IMR-90 (cell line): ENCODE results near the gene PIKFYVE. TPM values are rescaled to one million over a fixed set of nuclear protein-coding genes. Genes with fewer than 3 reads are reported as not detected.

Experiments used
- ATAC-seq: fragments of 200-7000 bp; cut with Tn5 transposase; 2 replicates; pipeline ENCODE4 v1.9.1; 2020; ENCODE audit warnings: low read depth, mild to moderate bottlenecking, moderate library complexity
- BruUV-seq: library from RNA; stranded (reverse); fragments of 400-500 nt; replicated peaks from 2 replicates; lab custom pipeline; 2021; lab: Mats Ljungman, UMichigan
- CTCF ChIA-PET: fragments of 300-600 bp; formaldehyde crosslinking; extraction: SDS; loops from one replicate; lab custom pipeline; 2021; ENCODE audit warnings: antibody characterized with exemption; lab: Yijun Ruan, JAX
- POLR2A ChIA-PET: fragments of 300-600 bp; sonication (Branson Sonifier 250); formaldehyde crosslinking; loops from one replicate; lab custom pipeline; 2022; ENCODE audit warnings: antibody characterized with exemption; ENCODE audit not compliant: unreplicated experiment; lab: Charles Lee
- DNase-seq: peaks from one replicate; pipeline ENCODE4 v3.0.0; 2013
- H2AFZ ChIP-seq: replicated peaks from 2 replicates; pipeline ENCODE3; 2013; ENCODE audit warnings: low read length, mild to moderate bottlenecking; ENCODE audit not compliant: poor library complexity
- H2AK5ac ChIP-seq: 2 replicates; pipeline ENCODE4 v1.6.1; 2013; ENCODE audit warnings: low read depth, low read length, inconsistent platforms
- H2AK9ac ChIP-seq: replicated peaks from 2 replicates; pipeline ENCODE3; 2013; ENCODE audit warnings: mild to moderate bottlenecking, low read depth, low read length, moderate library complexity; ENCODE audit not compliant: poor library complexity
- H2BK120ac ChIP-seq: 2 replicates; pipeline ENCODE4 v1.6.1; 2013; ENCODE audit warnings: low read depth, low read length, inconsistent platforms
- H2BK15ac ChIP-seq: 3 replicates; pipeline ENCODE4 v1.6.1; 2013; ENCODE audit warnings: low read depth, low read length, inconsistent platforms
- H2BK20ac ChIP-seq: 2 replicates; pipeline ENCODE4 v1.6.1; 2013; ENCODE audit warnings: low read depth, mild to moderate bottlenecking, inconsistent platforms, low read length, moderate library complexity
- H2BK5ac ChIP-seq: 2 replicates; pipeline ENCODE4 v1.6.1; 2013; ENCODE audit warnings: mild to moderate bottlenecking, low read depth, low read length, inconsistent platforms; ENCODE audit not compliant: poor library complexity, severe bottlenecking
- H3K14ac ChIP-seq: replicated peaks from 2 replicates; pipeline ENCODE4 v1.6.1; 2013; ENCODE audit warnings: low read depth, low read length, inconsistent platforms
- H3K18ac ChIP-seq: 2 replicates; pipeline ENCODE4 v1.6.1; 2013; ENCODE audit warnings: low read depth, low read length, control low read depth
- H3K23ac ChIP-seq: 2 replicates; pipeline ENCODE4 v1.6.1; 2013; ENCODE audit warnings: low read depth, low read length, inconsistent platforms
- H3K27ac ChIP-seq: 2 replicates; pipeline ENCODE4 v1.5.1; 2013; ENCODE audit warnings: mild to moderate bottlenecking, control low read depth, low read length; ENCODE audit not compliant: insufficient read depth
- H3K27me3 ChIP-seq: 2 replicates; pipeline ENCODE4 v1.6.1; 2013; ENCODE audit warnings: low read length; ENCODE audit not compliant: control insufficient read depth, insufficient read depth
- H3K36me3 ChIP-seq: 2 replicates; pipeline ENCODE4 v1.6.1; 2013; ENCODE audit warnings: low read length, mixed read lengths; ENCODE audit not compliant: control insufficient read depth, insufficient read depth
- H3K4ac ChIP-seq: 2 replicates; pipeline ENCODE4 v1.6.1; 2013; ENCODE audit warnings: low read depth, low read length, inconsistent platforms
- H3K4me1 ChIP-seq: 2 replicates; pipeline ENCODE4 v1.6.1; 2013; ENCODE audit warnings: low read length, mixed read lengths; ENCODE audit not compliant: control insufficient read depth, insufficient read depth
- H3K4me2 ChIP-seq: 2 replicates; pipeline ENCODE4 v1.6.1; 2013; ENCODE audit warnings: low read depth, mild to moderate bottlenecking, control low read depth, low read length, moderate library complexity
- H3K4me3 ChIP-seq: 2 replicates; pipeline ENCODE4 v1.5.1; 2013; ENCODE audit warnings: low read depth, mild to moderate bottlenecking, control low read depth, low read length, moderate library complexity; ENCODE audit not compliant: insufficient read depth
- H3K56ac ChIP-seq: 2 replicates; pipeline ENCODE4 v1.6.1; 2013; ENCODE audit warnings: low read length, inconsistent platforms; ENCODE audit not compliant: insufficient read depth; ENCODE audit errors: extremely low read depth
- H3K79me1 ChIP-seq, 2 experiments: 2 replicates each; pipeline ENCODE4 v1.6.1; 2013; ENCODE audit warnings: low read length in 2 of 2, inconsistent platforms in 1 of 2, low read depth in 1 of 2
- H3K9ac ChIP-seq: 2 replicates; pipeline ENCODE4 v1.6.1; 2013; ENCODE audit warnings: low read depth, low read length, control low read depth
- H3K9me1 ChIP-seq: 2 replicates; pipeline ENCODE4 v1.6.1; 2013; ENCODE audit warnings: low read length, inconsistent platforms; ENCODE audit not compliant: insufficient read depth
- H3K9me3 ChIP-seq: 2 replicates; pipeline ENCODE4 v1.6.1; 2013; ENCODE audit warnings: low read length; ENCODE audit not compliant: control insufficient read depth, insufficient read depth
- H4K20me1 ChIP-seq: 2 replicates; pipeline ENCODE4 v1.6.1; 2013; ENCODE audit warnings: low read length, inconsistent platforms; ENCODE audit not compliant: insufficient read depth
- H4K5ac ChIP-seq: 2 replicates; pipeline ENCODE4 v1.6.1; 2013; ENCODE audit warnings: mild to moderate bottlenecking, low read depth, low read length, control low read depth
- H4K8ac ChIP-seq, 2 experiments: 2 replicates each; pipeline ENCODE4 v1.6.1; 2013; ENCODE audit warnings: low read depth in 2 of 2, low read length in 2 of 2, control low read depth in 1 of 2, inconsistent platforms in 1 of 2
- H4K91ac ChIP-seq: 2 replicates; pipeline ENCODE4 v1.6.1; 2013; ENCODE audit warnings: low read depth, low read length, inconsistent platforms; ENCODE audit not compliant: insufficient read depth
- MAFK ChIP-seq: IDR thresholded peaks from 2 replicates; pipeline ENCODE4 v1.6.1; 2012; ENCODE audit warnings: low read depth, low read length, improper control_type of control experiment
- POLR2A ChIP-seq: IDR thresholded peaks from 2 replicates; pipeline ENCODE4 v1.6.1; 2012; ENCODE audit warnings: mild to moderate bottlenecking, low read depth, low read length
- WGBS, 2 experiments: methylation state at CpG; one replicate each; pipeline versions ENCODE4 v1.1.5 to v1.1.7; 2013; ENCODE audit warnings: missing lambda C conversion rate in 2 of 2; ENCODE audit not compliant: insufficient read length in 1 of 2; ENCODE audit errors: extremely low coverage in 2 of 2; 5-methylcytosine and 5-hydroxymethylcytosine counted together
- dilution Hi-C: fragments of 300-500 bp; cut with HindIII; formaldehyde crosslinking; loops from one replicate; pipeline ENCODE4 v1.14.3; 2018; ENCODE audit warnings: low sequenced_read_pairs; ENCODE audit not compliant: unreplicated experiment
- in situ Hi-C: fragments of 300-500 bp; cut with MboI; formaldehyde crosslinking; loops from 3 replicates; pipeline ENCODE4 v1.14.3; 2019; ENCODE audit warnings: low sequenced_read_pairs, inconsistent platforms, mixed read lengths
- intact Hi-C: fragments of 100-400 bp; cut with micrococcal nuclease; formaldehyde crosslinking; loops from 2 replicates; pipeline ENCODE4 v1.10.0; 2022
- polyA plus RNA-seq, 3 experiments: library from polyadenylated mRNA; depleted of rRNA; stranded (reverse); fragments of >200 nt; gene quantifications; 2 replicates each; pipeline ENCODE4 v1.2.3, GENCODE V29; 2012; ENCODE audit warnings: low replicate concordance in 1 of 3
- total RNA-seq: library from RNA; depleted of rRNA; stranded (reverse); fragments of >200 nt; gene quantifications from 2 replicates; pipeline ENCODE4 v1.2.3, GENCODE V29; 2012

PIKFYVE gene
- total and polyA plus RNA-seq, 2 of the 4 experiments (the other 2 are of a cell fraction) = 9.3 to 34.6 TPM

GRCh38 chr2:208265371-208265800 lies 669 bp upstream of the PIKFYVE start:
- H3K56ac ChIP-seq = peak overlapping the region; percentile 40; the same call in 1 of the 2 replicates
- H3K36me3 ChIP-seq = no peaks in the 10 kb centered on the region
- H3K4me3 ChIP-seq = peak overlapping the region; percentile 48
- dilution Hi-C loops (no loop called here), in situ Hi-C loops (loop anchor here (25.0 kb wide), 1 partner anchor 528 kb away; no protein-coding TSS in a partner anchor), intact Hi-C loops (loop anchor here (1.0 kb wide), 1 partner anchor 640 kb away; the partner anchor contains the start of gene METTL21A)
- BruUV-seq = no TSS peak
- H3K9me3 ChIP-seq = no peaks in the 10 kb centered on the region
- H3K4me2 ChIP-seq = peak overlapping the region; percentile 68
- H3K9ac ChIP-seq = peak overlapping the region; percentile 62
- 7% methylated on average over 3 of the region's 9 CpGs; no CpG with 5 or more reads in 1 of the 2 experiments for WGBS, 2 experiments
- H3K27ac ChIP-seq = peak overlapping the region; percentile 64
- H2AFZ ChIP-seq = peak overlapping the region; percentile 89
- H3K79me1 ChIP-seq = peaks cover 3 to 16% of the 10 kb centered on the region in 2 experiments; a peak in 3 of 4 replicates
- H2BK20ac ChIP-seq = peak overlapping the region; percentile 24; the same call in 1 of the 2 replicates
- H3K23ac ChIP-seq = peak overlapping the region; percentile 70
- peak overlapping the region; percentile 29 to 92 for H4K8ac ChIP-seq
- peak overlapping the region; percentile 75 for H2BK120ac ChIP-seq
- peak overlapping the region; percentile 1; the same call in 1 of the 3 replicates for H2BK15ac ChIP-seq
- peaks cover 16% of the 10 kb centered on the region; the same call in 1 of the 2 replicates for H4K20me1 ChIP-seq
- H2AK9ac ChIP-seq = peak overlapping the region; percentile 3
- no peaks in the 10 kb centered on the region for H3K27me3 ChIP-seq
- H4K91ac ChIP-seq = peak overlapping the region; percentile 71
- H3K9me1 ChIP-seq = peaks cover 8% of the 10 kb centered on the region
- peak overlapping the region; percentile 94 for H3K14ac ChIP-seq
- peak; percentile 26 for ATAC-seq
- peak overlapping the region; percentile 54; the same call in 1 of the 2 replicates for H2AK5ac ChIP-seq
- peaks cover 5% of the 10 kb centered on the region; the same call in 1 of the 2 replicates for H3K4me1 ChIP-seq
- H4K5ac ChIP-seq = peak overlapping the region; percentile 21
- peak; percentile 53 for DNase-seq
- peak overlapping the region; percentile 16; the same call in 1 of the 2 replicates for H3K18ac ChIP-seq
- peak overlapping the region; percentile 47 for H3K4ac ChIP-seq
- H2BK5ac ChIP-seq = peak overlapping the region; percentile 81
- POLR2A ChIA-PET = interaction anchor here (0.6 kb wide), 1 partner anchor 53 kb away, joined by 15 read pairs; no protein-coding TSS in a partner anchor
- TF ChIP-seq POLR2A (no peak), MAFK (0 out of 2 replicates have a peak, but pooled peaks have one; percentile 4)
- CTCF ChIA-PET = interaction anchor here (1.9 kb wide), 1 partner anchor 11 kb away, joined by 5 read pairs; the partner anchor contains the start of gene IDH1
